Endodermal cell (in vitro differentiated cells): ENCODE data around the gene REX1BD. TPM values are rescaled to one million over a fixed set of nuclear protein-coding genes. Genes with fewer than 3 reads are reported as not detected.

Experiments used
- DNase-seq: peaks from one replicate; pipeline ENCODE4 v3.0.0-alpha.2; 2017
- H3K27ac ChIP-seq: 2 replicates; pipeline ENCODE4 v1.5.1; 2013; ENCODE audit warnings: mild to moderate bottlenecking, low read depth, low read length, moderate library complexity
- H3K27me3 ChIP-seq: 2 replicates; pipeline ENCODE4 v1.6.1; 2013; ENCODE audit warnings: mild to moderate bottlenecking, low read length, moderate library complexity; ENCODE audit not compliant: insufficient read depth, control insufficient read depth, poor library complexity, severe bottlenecking
- H3K36me3 ChIP-seq: 2 replicates; pipeline ENCODE4 v1.7.0; 2013; ENCODE audit warnings: mild to moderate bottlenecking, low read length, moderate library complexity; ENCODE audit not compliant: control insufficient read depth, insufficient read depth
- H3K4me1 ChIP-seq: one replicate; pipeline ENCODE4 v1.7.0; 2013; ENCODE audit warnings: low read length; ENCODE audit not compliant: control insufficient read depth, insufficient read depth
- H3K4me3 ChIP-seq: 2 replicates; pipeline ENCODE4 v1.5.1; 2013; ENCODE audit warnings: mild to moderate bottlenecking, low read length, moderate library complexity
- H3K9ac ChIP-seq: 2 replicates; pipeline ENCODE4 v1.6.1; 2013; ENCODE audit warnings: mild to moderate bottlenecking, low read length, moderate library complexity; ENCODE audit not compliant: poor library complexity, severe bottlenecking; ENCODE audit errors: extremely low read depth
- H3K9me3 ChIP-seq: 2 replicates; pipeline ENCODE4 v1.6.1; 2013; ENCODE audit warnings: mild to moderate bottlenecking, low read length, moderate library complexity; ENCODE audit not compliant: control insufficient read depth
- H3K27ac Mint-ChIP-seq: 2 replicates; pipeline ENCODE4 v1.8.0; 2020; ENCODE audit warnings: mixed read lengths
- H3K27me3 Mint-ChIP-seq: 2 replicates; pipeline ENCODE4 v1.8.0; 2021; ENCODE audit warnings: mild to moderate bottlenecking, mixed read lengths; ENCODE audit not compliant: insufficient read depth
- H3K36me3 Mint-ChIP-seq: 2 replicates; pipeline ENCODE4 v1.8.0; 2020; ENCODE audit warnings: low read depth, mixed read lengths
- H3K4me1 Mint-ChIP-seq: 2 replicates; pipeline ENCODE4 v1.8.0; 2020; ENCODE audit warnings: mixed read lengths
- H3K4me3 Mint-ChIP-seq: 2 replicates; pipeline ENCODE4 v1.8.0; 2020; ENCODE audit warnings: mild to moderate bottlenecking, moderate library complexity, mixed read lengths
- H3K9me3 Mint-ChIP-seq: 2 replicates; pipeline ENCODE4 v1.8.0; 2020; ENCODE audit warnings: mild to moderate bottlenecking, mixed read lengths
- CTCF ChIP-seq: fragments of 200-600 bp; sonication (generic); conservative IDR thresholded peaks from 2 replicates; pipeline ENCODE4 v1.5.0; 2021; ENCODE audit warnings: antibody characterized with exemption, mild to moderate bottlenecking
- WGBS, 2 experiments: methylation state at CpG; one replicate each; pipeline versions ENCODE4 v1.1.5 to v1.1.7; 2013; ENCODE audit warnings: missing lambda C conversion rate in 2 of 2, mixed read lengths in 1 of 2; ENCODE audit not compliant: insufficient coverage in 1 of 2, insufficient read length in 1 of 2; 5-methylcytosine and 5-hydroxymethylcytosine counted together
- total RNA-seq, 2 donors: library from RNA; stranded (reverse); fragmentation: NEBNext Ultra II Directional in 1 of 2; extraction: Animal tissue kit (Norgen Biotek cat#: 25700) in 1 of 2; gene quantifications; 2 replicates in 1 of 2; 3 replicates in 1 of 2; pipeline ENCODE4 v1.2.1, GENCODE V29; 2021

Gene REX1BD
- total RNA-seq, 2 donors from 2014 or later: 76.9 to 83.9 TPM

- Mint-ChIP-seq H3K9me3 (no peaks in the 10 kb centered on the region), H3K27me3 (peaks cover 2% of the 10 kb centered on the region), H3K4me1 (peaks cover 8% of the 10 kb centered on the region), H3K27ac (peak overlapping the region; percentile 69), H3K36me3 (peaks cover 40% of the 10 kb centered on the region), H3K4me3 (no peak overlapping the region)
- TF ChIP-seq CTCF: no peak
- peaks cover 47% of the 10 kb centered on the region for H3K36me3 ChIP-seq
- no peaks in the 10 kb centered on the region for H3K27me3 ChIP-seq
- peaks cover 7% of the 10 kb centered on the region for H3K4me1 ChIP-seq
- H3K9me3 ChIP-seq: no peaks in the 10 kb centered on the region
- no peak overlapping the region for H3K4me3 ChIP-seq
- H3K27ac ChIP-seq: no peak overlapping the region
- 92 to 95% methylated on average over 18 to 21 of the region's 21 CpGs for WGBS, 2 experiments
- no peak overlapping the region for H3K9ac ChIP-seq
- no peak for DNase-seq
These were observed 11.2 kb upstream of the REX1BD start for GRCh38 chr19:18577365-18577914.

- H3K27ac Mint-ChIP-seq: no peak overlapping the region
- no peak for TF ChIP-seq CTCF
- H3K36me3 Mint-ChIP-seq: peaks cover 15% of the 10 kb centered on the region
These were observed 8.3 kb upstream of the REX1BD start for GRCh38 chr19:18580311-18580710.

GRCh38 chr19:18586306-18586705, 2.3 kb upstream of the REX1BD start:
- no peaks in the 10 kb centered on the region for H3K9me3 ChIP-seq
- H3K36me3 ChIP-seq: peaks cover 3% of the 10 kb centered on the region
- Mint-ChIP-seq H3K4me3 (no peak overlapping the region), H3K36me3 (peaks cover 3% of the 10 kb centered on the region), H3K27me3 (peaks cover 4% of the 10 kb centered on the region), H3K4me1 (peaks cover 9% of the 10 kb centered on the region), H3K9me3 (no peaks in the 10 kb centered on the region), H3K27ac (no peak overlapping the region)
- no peaks in the 10 kb centered on the region for H3K4me1 ChIP-seq
- H3K27me3 ChIP-seq: no peaks in the 10 kb centered on the region
- no peak overlapping the region for H3K27ac ChIP-seq
- WGBS, 2 experiments: 92 to 100% methylated on average over 1 to 2 of the region's 2 CpGs
- TF ChIP-seq CTCF: peak; percentile 19
- DNase-seq: no peak
- no peak overlapping the region for H3K4me3 ChIP-seq
- H3K9ac ChIP-seq: no peak overlapping the region

More at GRCh38 chr19:18580311-18580710, 8.3 kb upstream of the REX1BD start:
- 77 to 85% methylated on average over 7 of the region's 7 CpGs for WGBS, 2 experiments
- no peaks in the 10 kb centered on the region for H3K27me3 ChIP-seq
- Mint-ChIP-seq H3K27me3 (peaks cover 4% of the 10 kb centered on the region), H3K4me1 (no peaks in the 10 kb centered on the region), H3K4me3 (no peak overlapping the region), H3K9me3 (no peaks in the 10 kb centered on the region)
- no peaks in the 10 kb centered on the region for H3K4me1 ChIP-seq
- no peak overlapping the region for H3K4me3 ChIP-seq
- no peak for DNase-seq
- peaks cover 22% of the 10 kb centered on the region for H3K36me3 ChIP-seq
- H3K9ac ChIP-seq: no peak overlapping the region
- H3K27ac ChIP-seq: no peak overlapping the region
- no peaks in the 10 kb centered on the region for H3K9me3 ChIP-seq
